CD4-positive, alpha-beta T cell (primary cell): ENCODE measurements around the gene PIK3R6. TPM values are rescaled to one million over a fixed set of nuclear protein-coding genes. Genes with fewer than 3 reads are reported as not detected.

Source experiments
- ATAC-seq: fragments of 200-7000 bp; cut with Tn5 transposase; one replicate; pipeline ENCODE4 v1.10.0; 2022; ENCODE audit warnings: mild to moderate bottlenecking; ENCODE audit not compliant: poor library complexity
- CTCF ChIA-PET: fragments of 350-600 bp; sonication (Branson Sonifier 250); formaldehyde crosslinking; loops from one replicate; lab custom pipeline; 2021; ENCODE audit warnings: antibody characterized with exemption, inconsistent platforms; lab: Charles Lee
- POLR2A ChIA-PET: fragments of 350-600 bp; sonication (Branson Sonifier 250); formaldehyde crosslinking; loops from one replicate; lab custom pipeline; 2021; ENCODE audit warnings: antibody characterized with exemption, inconsistent platforms; lab: Charles Lee
- DNase-seq, 14 experiments: peaks; one replicate each; pipeline ENCODE4 v3.0.0-alpha.2; 2013 to 2020; ENCODE audit warnings: mixed read lengths in 2 of 14
- H3K27ac ChIP-seq, 2 donors: one replicate each; pipeline versions ENCODE4 v1.5.1 to v1.7.0; 2013; ENCODE audit warnings: low read length in 2 of 2, low read depth in 1 of 2, mild to moderate bottlenecking in 1 of 2
- H3K27me3 ChIP-seq, 2 experiments: 1 replicate in 1 of 2; 2 replicates in 1 of 2; pipeline versions ENCODE4 v1.6.1 to v1.7.0; 2013; ENCODE audit warnings: low read length in 2 of 2, control low read depth in 1 of 2, mild to moderate bottlenecking in 1 of 2, moderate library complexity in 1 of 2; ENCODE audit not compliant: insufficient read depth in 2 of 2, control insufficient read depth in 1 of 2
- H3K36me3 ChIP-seq: one replicate; pipeline ENCODE4 v1.6.1; 2013; ENCODE audit warnings: low read length, control low read depth; ENCODE audit not compliant: insufficient read depth
- H3K4me1 ChIP-seq: one replicate; pipeline ENCODE4 v1.6.1; 2013; ENCODE audit warnings: low read length, control low read depth; ENCODE audit not compliant: insufficient read depth
- H3K4me3 ChIP-seq: one replicate; pipeline ENCODE4 v1.5.1; 2013; ENCODE audit warnings: mild to moderate bottlenecking, low read length, moderate library complexity
- H3K9me3 ChIP-seq, 2 experiments: 1 replicate in 1 of 2; 2 replicates in 1 of 2; pipeline versions ENCODE4 v1.6.1 to v1.7.0; 2013; ENCODE audit warnings: low read length in 2 of 2, mild to moderate bottlenecking in 2 of 2, control low read depth in 1 of 2, moderate library complexity in 1 of 2; ENCODE audit not compliant: control insufficient read depth in 1 of 2, insufficient read depth in 1 of 2
- H3K27ac Mint-ChIP-seq: one replicate; pipeline ENCODE4 v1.8.0; 2020; ENCODE audit warnings: mixed read lengths
- H3K27me3 Mint-ChIP-seq: one replicate; pipeline ENCODE4 v1.8.0; 2021; ENCODE audit warnings: mixed read lengths
- H3K36me3 Mint-ChIP-seq: one replicate; pipeline ENCODE4 v1.8.0; 2021; ENCODE audit warnings: low read depth, mixed read lengths
- H3K4me1 Mint-ChIP-seq: one replicate; pipeline ENCODE4 v1.8.0; 2021; ENCODE audit warnings: low read depth, mixed read lengths
- H3K4me3 Mint-ChIP-seq: one replicate; pipeline ENCODE4 v1.8.0; 2020; ENCODE audit warnings: mild to moderate bottlenecking, mixed read lengths
- H3K9me3 Mint-ChIP-seq: one replicate; pipeline ENCODE4 v1.8.0; 2020; ENCODE audit warnings: mixed read lengths
- CTCF ChIP-seq: fragments of 200-600 bp; IDR thresholded peaks from one replicate; pipeline ENCODE4 v1.8.0; 2022; ENCODE audit warnings: antibody characterized with exemption, mild to moderate bottlenecking
- intact Hi-C, 2 experiments: fragments of 100-400 bp; cut with DNase I in 1 of 2; cut with micrococcal nuclease in 1 of 2; formaldehyde crosslinking; loops; one replicate each; pipeline versions ENCODE4 v1.15.1 to v1.9.0; 2023 to 2025; cut with DNase I, micrococcal nuclease
- total RNA-seq, 174 experiments: library from RNA in 2 of 174; stranded (reverse) in 2 of 174; gene quantifications; one replicate each; pipeline ENCODE4 v1.2.3 and lab custom pipeline; 2021 to 2026

Gene PIK3R6
- total RNA-seq, 2 experiments from 2014 or later = 0.50 to 0.60 TPM

- DNase-seq (peak in 1 of 14 experiments; percentile 29), ATAC-seq (no peak)
- intact Hi-C loops = loop anchor here (5.0 to 10.0 kb wide), 5 partner anchors 45 to 1865 kb away; partner anchors contain the start of genes RPL26 (in 1 of the 2) and SPDYE4 (in 1 of the 2)
- H3K9me3 Mint-ChIP-seq = no peaks in the 10 kb centered on the region
- no peak for TF ChIP-seq CTCF
- no peaks in the 10 kb centered on the region for H3K27me3 Mint-ChIP-seq
- H3K27ac ChIP-seq = no peak overlapping the region
- H3K4me1 Mint-ChIP-seq = peaks cover 78% of the 10 kb centered on the region
- no peaks in the 10 kb centered on the region for H3K27me3 ChIP-seq
- H3K27ac Mint-ChIP-seq = peak overlapping the region; percentile 93
- H3K36me3 ChIP-seq = peaks cover 80% of the 10 kb centered on the region
- CTCF ChIA-PET = interaction anchor here (2.5 kb wide), 1 partner anchor 101 kb away, joined by 16 read pairs; no protein-coding TSS in a partner anchor
- H3K9me3 ChIP-seq = no peaks in the 10 kb centered on the region
- no peak overlapping the region for H3K4me3 ChIP-seq
- peaks cover 90% of the 10 kb centered on the region for H3K36me3 Mint-ChIP-seq
- POLR2A ChIA-PET = interaction anchor here (1.0 kb wide), 1 partner anchor 57 kb away, joined by 3 read pairs; no protein-coding TSS in a partner anchor
- H3K4me1 ChIP-seq = peaks cover 76% of the 10 kb centered on the region
- H3K4me3 Mint-ChIP-seq = peak overlapping the region; percentile 21
Observed at GRCh38 chr17:8896641-8897635, 29.5 kb upstream of the PIK3R6 start.

GRCh38 chr17:8896087-8896486 lies 28.6 kb upstream of the PIK3R6 start:
- peak overlapping the region; percentile 93 for H3K27ac Mint-ChIP-seq
- H3K27ac ChIP-seq = no peak overlapping the region
- no peaks in the 10 kb centered on the region for H3K27me3 ChIP-seq
- intact Hi-C loops = loop anchor here (5.0 to 10.0 kb wide), 5 partner anchors 46 to 1864 kb away; partner anchors contain the start of genes RPL26 (in 1 of the 2) and SPDYE4 (in 1 of the 2)
- TF ChIP-seq CTCF = no peak
- H3K4me1 Mint-ChIP-seq = peaks cover 69% of the 10 kb centered on the region
- CTCF ChIA-PET = interaction anchor here (2.2 to 2.5 kb wide), 2 partner anchors 102 to 107 kb away, joined by 6 to 16 read pairs; no protein-coding TSS in a partner anchor
- H3K9me3 Mint-ChIP-seq = no peaks in the 10 kb centered on the region
- no peaks in the 10 kb centered on the region for H3K27me3 Mint-ChIP-seq
- no peak overlapping the region for H3K4me3 ChIP-seq
- no peak for DNase-seq
- POLR2A ChIA-PET = interaction anchor here (1.0 kb wide), 1 partner anchor 58 kb away, joined by 3 read pairs; no protein-coding TSS in a partner anchor
- peaks cover 78% of the 10 kb centered on the region for H3K36me3 ChIP-seq
- no peak overlapping the region for H3K4me3 Mint-ChIP-seq
- H3K4me1 ChIP-seq = peaks cover 73% of the 10 kb centered on the region
- ATAC-seq = no peak
- H3K9me3 ChIP-seq = no peaks in the 10 kb centered on the region
- H3K36me3 Mint-ChIP-seq = peaks cover 85% of the 10 kb centered on the region
